HCT116 (cell line): ENCODE results near the gene USP10. TPM values are rescaled to one million over a fixed set of nuclear protein-coding genes. Genes with fewer than 3 reads are reported as not detected.
A peak's percentile ranks its signal among the peaks of the same experiment; 100 is the strongest.

ENCODE experiments used
- ATAC-seq: fragments of 200-7000 bp; cut with Tn5 transposase; 2 replicates; pipeline ENCODE4 v1.9.1; 2020; ENCODE audit warnings: mild to moderate bottlenecking, moderate library complexity
- BruUV-seq: library from RNA; stranded (reverse); fragments of 400-500 nt; replicated peaks from 2 replicates; lab custom pipeline; 2021; lab: Mats Ljungman, UMichigan
- CTCF ChIA-PET: fragments of 300-600 bp; sonication (Branson Sonifier 250); formaldehyde crosslinking; loops from one replicate; lab custom pipeline; 2021; ENCODE audit warnings: antibody characterized with exemption; lab: Charles Lee
- POLR2A ChIA-PET: fragments of 300-600, 350-600 bp; sonication (Branson Sonifier 250); formaldehyde crosslinking; loops from one replicate; lab custom pipeline; 2021; ENCODE audit warnings: antibody characterized with exemption; lab: Charles Lee
- RAD21 ChIA-PET, 2 experiments: fragments of 300-600 bp; sonication (Branson Sonifier 250); formaldehyde crosslinking; loops; one replicate each; lab custom pipeline; 2023; ENCODE audit warnings: low total read pairs in 2 of 2; ENCODE audit not compliant: uncharacterized antibody in 2 of 2, unreplicated experiment in 2 of 2, low non-redundant PET in 1 of 2; lab: Charles Lee
- DNase-seq: peaks from one replicate; pipeline ENCODE4 v3.0.0-alpha.2; 2010; ENCODE audit warnings: low read depth, low spot score
- H2AFZ ChIP-seq: fragments of 200-600 bp; shearing (Covaris generic), sonication (generic); 2 replicates; pipeline ENCODE4 v1.6.1; 2017; ENCODE audit warnings: low read depth, mixed run types, mixed read lengths, antibody characterized with exemption, low read length; ENCODE audit not compliant: poor library complexity, severe bottlenecking
- H3K27ac ChIP-seq: 2 replicates; pipeline ENCODE4 v1.5.1; 2012; ENCODE audit warnings: low read depth, low read length
- H3K27me3 ChIP-seq: fragments of 200-600 bp; sonication (generic); 2 replicates; pipeline ENCODE4 v1.6.1; 2016; ENCODE audit warnings: mixed run types, low read length, mixed read lengths; ENCODE audit not compliant: insufficient read depth
- H3K36me3 ChIP-seq, 2 experiments: fragments of 200-500 bp in 1 of 2; fragments of 200-600 bp in 1 of 2; sonication (Bioruptor generic) in 1 of 2; sonication (generic) in 1 of 2; 2 replicates each; pipeline versions ENCODE4 v1.5.1 to v1.6.1; 2014 to 2016; ENCODE audit warnings: low read length in 2 of 2, inconsistent platforms in 1 of 2, mixed read lengths in 1 of 2, mixed run types in 1 of 2; ENCODE audit not compliant: insufficient read depth in 2 of 2, control insufficient read depth in 1 of 2
- H3K4me1 ChIP-seq, 2 experiments: fragments of 200-600 bp in 1 of 2; sonication (generic) in 1 of 2; 2 replicates each; pipeline versions ENCODE4 v1.5.1 to v1.6.1; 2012 to 2017; ENCODE audit warnings: low read length in 2 of 2, inconsistent platforms in 1 of 2, mild to moderate bottlenecking in 1 of 2, mixed read lengths in 1 of 2, mixed run types in 1 of 2, moderate library complexity in 1 of 2; ENCODE audit not compliant: insufficient read depth in 2 of 2, control insufficient read depth in 1 of 2
- H3K4me2 ChIP-seq: fragments of 200-600 bp; sonication (generic); 2 replicates; pipeline ENCODE4 v1.6.1; 2017; ENCODE audit warnings: mixed run types, low read length, mixed read lengths
- H3K4me3 ChIP-seq, 2 experiments: fragments of 200-600 bp in 1 of 2; sonication (generic) in 1 of 2; replicated peaks in 1 of 2; 2 replicates each; pipeline ENCODE4 v1.5.1; 2011 to 2016; ENCODE audit warnings: low read length in 2 of 2, control low read depth in 1 of 2, low read depth in 1 of 2, mild to moderate bottlenecking in 1 of 2, mixed read lengths in 1 of 2, mixed run types in 1 of 2
- H3K79me2 ChIP-seq: fragments of 200-600 bp; sonication (generic); 2 replicates; pipeline ENCODE4 v1.6.1; 2017; ENCODE audit warnings: mild to moderate bottlenecking, mixed run types, low read length, moderate library complexity, mixed read lengths; ENCODE audit not compliant: insufficient read depth
- H3K9ac ChIP-seq: fragments of 200-600 bp; sonication (generic); 2 replicates; pipeline ENCODE4 v1.6.1; 2016; ENCODE audit warnings: low read length, mixed read lengths
- H3K9me2 ChIP-seq: fragments of 200-600 bp; sonication (generic), shearing (Covaris generic); 2 replicates; pipeline ENCODE4 v1.6.1; 2017; ENCODE audit warnings: mixed run types, mild to moderate bottlenecking, moderate library complexity; ENCODE audit not compliant: insufficient read depth
- H3K9me3 ChIP-seq, 2 experiments: fragments of 200-500 bp in 1 of 2; fragments of 200-600 bp in 1 of 2; sonication (Bioruptor generic) in 1 of 2; sonication (generic) in 1 of 2; 2 replicates each; pipeline ENCODE4 v1.6.1; 2014 to 2017; ENCODE audit warnings: low read length in 2 of 2, mixed read lengths in 2 of 2, inconsistent platforms in 1 of 2, low read depth in 1 of 2, mild to moderate bottlenecking in 1 of 2, mixed run types in 1 of 2, moderate library complexity in 1 of 2; ENCODE audit not compliant: control insufficient read depth in 1 of 2, insufficient read depth in 1 of 2
- H4K20me1 ChIP-seq: fragments of 200-600 bp; sonication (generic), shearing (Covaris generic); 2 replicates; pipeline ENCODE4 v1.6.1; 2017; ENCODE audit warnings: mixed run types, mild to moderate bottlenecking, moderate library complexity; ENCODE audit not compliant: insufficient read depth
- EGR1 ChIP-seq: IDR thresholded peaks from 2 replicates; pipeline ENCODE4 v1.6.1; 2012; ENCODE audit warnings: low read depth
- MAX ChIP-seq: IDR thresholded peaks from 2 replicates; pipeline ENCODE4 v1.6.1; 2012
- SP1 ChIP-seq: IDR thresholded peaks from 2 replicates; pipeline ENCODE4 v1.6.1; 2012; ENCODE audit warnings: low read depth
- SRF ChIP-seq: IDR thresholded peaks from 2 replicates; pipeline ENCODE4 v1.6.1; 2012; ENCODE audit warnings: low read depth
- YY1 ChIP-seq: IDR thresholded peaks from 2 replicates; pipeline ENCODE4 v1.6.1; 2011; ENCODE audit warnings: low read length, low read depth, moderate library complexity, mild to moderate bottlenecking; ENCODE audit not compliant: insufficient replicate concordance; ENCODE audit errors: extremely low read depth
- intact Hi-C: fragments of 100-400 bp; cut with micrococcal nuclease; formaldehyde crosslinking; loops from 2 replicates; pipeline ENCODE4 v1.10.0; 2022
- total RNA-seq: library from RNA; stranded (reverse); gene quantifications from one replicate; pipeline ENCODE4 v1.2.1, GENCODE V29; 2021; ENCODE audit not compliant: unreplicated experiment
- TF ChIP-seq, protein P1 (sequence below), 3 experiments: fragments of 200-600 bp in 1 of 3; sonication (generic) in 1 of 3; IDR thresholded peaks in 2 of 3; conservative IDR thresholded peaks in 1 of 3; 2 replicates each; pipeline ENCODE4 v1.5.1; 2012 to 2017; ENCODE audit warnings: low read depth in 2 of 3, low read length in 2 of 3, antibody characterized with exemption in 1 of 3, borderline replicate concordance in 1 of 3, control low read depth in 1 of 3, mild to moderate bottlenecking in 1 of 3, mixed read lengths in 1 of 3, mixed run types in 1 of 3, moderate library complexity in 1 of 3; ENCODE audit not compliant: insufficient read depth in 1 of 3

Gene USP10
- total RNA-seq, 1 experiment from 2014 or later: 175 TPM

DNA sequence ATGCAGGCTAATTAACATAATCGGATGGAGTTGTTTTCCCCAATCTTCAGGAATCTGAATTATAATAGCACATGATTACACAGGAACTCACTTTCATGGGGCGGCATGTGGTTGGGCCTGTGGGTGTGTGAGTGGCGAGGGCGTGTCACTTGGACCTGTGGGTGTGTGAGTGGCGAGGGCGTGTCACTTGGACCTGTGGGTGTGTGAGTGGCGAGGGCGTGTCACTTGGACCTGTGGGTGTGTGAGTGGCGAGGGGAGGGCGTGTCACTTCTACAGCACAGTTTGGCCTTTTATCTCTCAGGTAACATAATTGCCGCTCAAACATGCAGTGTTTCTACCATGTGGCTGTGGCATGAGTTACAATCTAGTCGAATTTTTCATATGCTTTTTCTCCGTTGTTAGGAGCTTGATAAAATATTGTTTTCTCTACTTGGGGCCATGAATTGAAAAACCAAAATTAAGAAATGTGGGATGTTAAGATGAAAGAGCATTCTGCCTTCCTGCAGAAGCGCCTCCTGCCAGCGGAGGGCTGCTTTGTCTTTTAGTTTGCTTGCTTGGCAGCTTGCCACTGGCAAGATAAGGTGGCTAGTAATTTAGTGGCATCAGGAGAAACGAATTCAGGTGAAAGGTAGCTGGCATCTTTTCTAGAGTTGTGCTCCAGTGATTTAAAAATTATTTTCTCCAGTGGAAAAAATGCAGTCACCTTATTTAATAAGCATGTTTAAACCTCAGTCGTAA is 36.2 kb downstream of the USP10 start:
- Histone ChIP-seq H3K27me3 (no peaks in the 10 kb centered on the region), H3K4me2 (peak overlapping the region; percentile 7; the same call in 1 of the 2 replicates), H3K36me3 (peaks cover 0 to 19% of the 10 kb centered on the region in 2 experiments; a peak in 1 of 4 replicates), H3K9ac (no peak overlapping the region), H3K4me1 (peaks cover 45 to 62% of the 10 kb centered on the region in 2 experiments), H3K4me3 (no peak overlapping the region), H4K20me1 (peaks cover 50% of the 10 kb centered on the region; the same call in 1 of the 2 replicates), H2AFZ (no peak overlapping the region), H3K9me3 (no peaks in the 10 kb centered on the region), H3K79me2 (peaks cover 100% of the 10 kb centered on the region), H3K9me2 (no peaks in the 10 kb centered on the region), H3K27ac (peak overlapping the region; percentile 12; the same call in 1 of the 2 replicates)
- DNase-seq (no peak), ATAC-seq (peak; percentile 25)
- ChIA-PET RAD21 (no interaction called here), POLR2A (no interaction called here), CTCF (interaction anchor here (0.8 to 5.8 kb wide), 3 partner anchors 11 to 64 kb away, joined by 4 to 67 read pairs (median 6); no protein-coding TSS in a partner anchor)
- intact Hi-C loops: no loop called here
- TSS peak; percentile 17 for BruUV-seq
- TF ChIP-seq SRF (no peak), SP1 (peak; percentile 18; the same call in 1 of the 2 replicates), EGR1 (peak; percentile 59), YY1 (no peak), MAX (peak; percentile 28; the same call in 1 of the 2 replicates)
- TF ChIP-seq, protein P1, sequence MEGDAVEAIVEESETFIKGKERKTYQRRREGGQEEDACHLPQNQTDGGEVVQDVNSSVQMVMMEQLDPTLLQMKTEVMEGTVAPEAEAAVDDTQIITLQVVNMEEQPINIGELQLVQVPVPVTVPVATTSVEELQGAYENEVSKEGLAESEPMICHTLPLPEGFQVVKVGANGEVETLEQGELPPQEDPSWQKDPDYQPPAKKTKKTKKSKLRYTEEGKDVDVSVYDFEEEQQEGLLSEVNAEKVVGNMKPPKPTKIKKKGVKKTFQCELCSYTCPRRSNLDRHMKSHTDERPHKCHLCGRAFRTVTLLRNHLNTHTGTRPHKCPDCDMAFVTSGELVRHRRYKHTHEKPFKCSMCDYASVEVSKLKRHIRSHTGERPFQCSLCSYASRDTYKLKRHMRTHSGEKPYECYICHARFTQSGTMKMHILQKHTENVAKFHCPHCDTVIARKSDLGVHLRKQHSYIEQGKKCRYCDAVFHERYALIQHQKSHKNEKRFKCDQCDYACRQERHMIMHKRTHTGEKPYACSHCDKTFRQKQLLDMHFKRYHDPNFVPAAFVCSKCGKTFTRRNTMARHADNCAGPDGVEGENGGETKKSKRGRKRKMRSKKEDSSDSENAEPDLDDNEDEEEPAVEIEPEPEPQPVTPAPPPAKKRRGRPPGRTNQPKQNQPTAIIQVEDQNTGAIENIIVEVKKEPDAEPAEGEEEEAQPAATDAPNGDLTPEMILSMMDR (IDR thresholded peaks at IDR 0.05 in 2 of 3, conservative IDR thresholded peaks at IDR 0.05 in 1 of 3; ENCODE audit: borderline replicate concordance in 1 of 3, insufficient read depth in 1 of 3, low read depth in 2 of 3, low read length in 2 of 3): peak in 1 of 3 experiments; percentile 27; a peak in 1 of 6 replicates
